Neural cell (in vitro differentiated cells): ENCODE results near the gene UGT1A6. TPM values are rescaled to one million over a fixed set of nuclear protein-coding genes. Genes with fewer than 3 reads are reported as not detected.

Experiments
- H2AFZ ChIP-seq: fragments of 200-600, 300-800 bp; sonication (generic), shearing (Covaris generic); 2 replicates; pipeline ENCODE4 v1.6.0; 2014; ENCODE audit warnings: low read depth, mild to moderate bottlenecking, antibody characterized with exemption, low read length, moderate library complexity
- H3F3A ChIP-seq: fragments of 200-600 bp; shearing (Covaris generic); 2 replicates; pipeline ENCODE4 v1.6.1; 2016; ENCODE audit warnings: mild to moderate bottlenecking, moderate library complexity, mixed read lengths, antibody characterized with exemption, low read length; ENCODE audit not compliant: insufficient read depth, poor library complexity, severe bottlenecking
- H3K27ac ChIP-seq: fragments of 200-600, 300-800 bp; sonication (generic), shearing (Covaris generic); 2 replicates; pipeline ENCODE4 v1.5.1; 2014; ENCODE audit warnings: mild to moderate bottlenecking, low read length, moderate library complexity
- H3K27me3 ChIP-seq: fragments of 300-800, 200-600 bp; sonication (generic), shearing (Covaris generic); 2 replicates; pipeline ENCODE4 v1.6.0; 2014; ENCODE audit warnings: mild to moderate bottlenecking, low read depth, low read length, moderate library complexity; ENCODE audit not compliant: insufficient read depth
- H3K36me3 ChIP-seq: fragments of 300-800, 200-600 bp; sonication (generic), shearing (Covaris generic); 2 replicates; pipeline ENCODE4 v1.5.1; 2014; ENCODE audit warnings: mild to moderate bottlenecking, antibody characterized with exemption, low read length, moderate library complexity; ENCODE audit not compliant: insufficient read depth
- H3K4me2 ChIP-seq: fragments of 300-800, 200-600 bp; sonication (generic), shearing (Covaris generic); 2 replicates; pipeline ENCODE4 v1.6.0; 2014; ENCODE audit warnings: mild to moderate bottlenecking, low read length
- H3K4me3 ChIP-seq: fragments of 300-800, 200-600 bp; sonication (generic), shearing (Covaris generic); 2 replicates; pipeline ENCODE4 v1.5.1; 2014; ENCODE audit warnings: mild to moderate bottlenecking, low read length, moderate library complexity
- H3K79me2 ChIP-seq: fragments of 200-600 bp; shearing (Covaris generic); replicated peaks from 2 replicates; pipeline ENCODE4 v1.6.0; 2014; ENCODE audit warnings: mild to moderate bottlenecking, low read length, moderate library complexity; ENCODE audit not compliant: insufficient read depth
- H3K9ac ChIP-seq: fragments of 300-800, 200-600 bp; sonication (generic), shearing (Covaris generic); 2 replicates; pipeline ENCODE4 v1.6.1; 2016; ENCODE audit warnings: mild to moderate bottlenecking, low read length, mixed read lengths
- H3K9me2 ChIP-seq: fragments of 200-600 bp; shearing (Covaris generic); 2 replicates; pipeline ENCODE4 v1.6.1; 2016; ENCODE audit warnings: mild to moderate bottlenecking, low read length, mixed read lengths; ENCODE audit not compliant: insufficient read depth
- H3K9me3 ChIP-seq: fragments of 200-600, 300-800 bp; sonication (generic), shearing (Covaris generic); 2 replicates; pipeline ENCODE4 v1.6.1; 2016; ENCODE audit warnings: mild to moderate bottlenecking, mixed run types, low read length, moderate library complexity, mixed read lengths
- H4K20me1 ChIP-seq: fragments of 200-600 bp; shearing (Covaris generic); 2 replicates; pipeline ENCODE4 v1.6.1; 2016; ENCODE audit warnings: mild to moderate bottlenecking, mixed run types; ENCODE audit not compliant: insufficient read depth
- EP300 ChIP-seq: fragments of 450-650 bp; conservative IDR thresholded peaks from 2 replicates; pipeline ENCODE4 v1.6.1; 2014; ENCODE audit warnings: antibody characterized with exemption, mild to moderate bottlenecking, moderate library complexity; ENCODE audit not compliant: poor library complexity, severe bottlenecking
- EZH2 ChIP-seq: fragments of 200-600, 300-800 bp; shearing (Covaris generic), sonication (generic); IDR thresholded peaks from 2 replicates; pipeline ENCODE4 v1.6.1; 2014; ENCODE audit warnings: antibody characterized with exemption, low read length, borderline replicate concordance, mild to moderate bottlenecking; ENCODE audit not compliant: insufficient read depth, poor library complexity, severe bottlenecking
- MXI1 ChIP-seq: fragments of 450-650 bp; conservative IDR thresholded peaks from 2 replicates; pipeline ENCODE4 v1.6.1; 2014; ENCODE audit warnings: antibody characterized with exemption, mild to moderate bottlenecking; ENCODE audit not compliant: poor library complexity, severe bottlenecking
- POLR2AphosphoS5 ChIP-seq: IDR thresholded peaks from 2 replicates; pipeline ENCODE4 v1.6.1; 2012
- RAD21 ChIP-seq: fragments of 450-650 bp; conservative IDR thresholded peaks from 2 replicates; pipeline ENCODE4 v1.6.1; 2014; ENCODE audit warnings: antibody characterized with exemption, mild to moderate bottlenecking, moderate library complexity
- SMC3 ChIP-seq: fragments of 450-650 bp; conservative IDR thresholded peaks from 2 replicates; pipeline ENCODE4 v1.6.1; 2014; ENCODE audit warnings: antibody characterized with exemption, mild to moderate bottlenecking, moderate library complexity; ENCODE audit not compliant: poor library complexity
- TAF1 ChIP-seq: IDR thresholded peaks from 2 replicates; pipeline ENCODE4 v1.6.1; 2012; ENCODE audit warnings: low read depth
- polyA plus RNA-seq: library from polyadenylated mRNA; depleted of rRNA; stranded (reverse); fragments of >200 nt; gene quantifications from 2 replicates; pipeline ENCODE4 v1.2.3, GENCODE V29; 2014
- TF ChIP-seq, protein P1 (sequence below): IDR thresholded peaks from 2 replicates; pipeline ENCODE4 v1.6.1; 2012; ENCODE audit warnings: borderline replicate concordance
- TF ChIP-seq, protein P2 (sequence below): fragments of 450-650 bp; IDR thresholded peaks from 2 replicates; pipeline ENCODE4 v1.5.1; 2014; ENCODE audit warnings: antibody characterized with exemption, mild to moderate bottlenecking, moderate library complexity; ENCODE audit not compliant: poor library complexity, severe bottlenecking

Gene UGT1A6
- polyA plus RNA-seq, 1 donor from 2014 or later: not detected

- no peak overlapping the region for H3K9ac ChIP-seq
- H3K4me2 ChIP-seq: no peak overlapping the region
- TF ChIP-seq, protein P1, sequence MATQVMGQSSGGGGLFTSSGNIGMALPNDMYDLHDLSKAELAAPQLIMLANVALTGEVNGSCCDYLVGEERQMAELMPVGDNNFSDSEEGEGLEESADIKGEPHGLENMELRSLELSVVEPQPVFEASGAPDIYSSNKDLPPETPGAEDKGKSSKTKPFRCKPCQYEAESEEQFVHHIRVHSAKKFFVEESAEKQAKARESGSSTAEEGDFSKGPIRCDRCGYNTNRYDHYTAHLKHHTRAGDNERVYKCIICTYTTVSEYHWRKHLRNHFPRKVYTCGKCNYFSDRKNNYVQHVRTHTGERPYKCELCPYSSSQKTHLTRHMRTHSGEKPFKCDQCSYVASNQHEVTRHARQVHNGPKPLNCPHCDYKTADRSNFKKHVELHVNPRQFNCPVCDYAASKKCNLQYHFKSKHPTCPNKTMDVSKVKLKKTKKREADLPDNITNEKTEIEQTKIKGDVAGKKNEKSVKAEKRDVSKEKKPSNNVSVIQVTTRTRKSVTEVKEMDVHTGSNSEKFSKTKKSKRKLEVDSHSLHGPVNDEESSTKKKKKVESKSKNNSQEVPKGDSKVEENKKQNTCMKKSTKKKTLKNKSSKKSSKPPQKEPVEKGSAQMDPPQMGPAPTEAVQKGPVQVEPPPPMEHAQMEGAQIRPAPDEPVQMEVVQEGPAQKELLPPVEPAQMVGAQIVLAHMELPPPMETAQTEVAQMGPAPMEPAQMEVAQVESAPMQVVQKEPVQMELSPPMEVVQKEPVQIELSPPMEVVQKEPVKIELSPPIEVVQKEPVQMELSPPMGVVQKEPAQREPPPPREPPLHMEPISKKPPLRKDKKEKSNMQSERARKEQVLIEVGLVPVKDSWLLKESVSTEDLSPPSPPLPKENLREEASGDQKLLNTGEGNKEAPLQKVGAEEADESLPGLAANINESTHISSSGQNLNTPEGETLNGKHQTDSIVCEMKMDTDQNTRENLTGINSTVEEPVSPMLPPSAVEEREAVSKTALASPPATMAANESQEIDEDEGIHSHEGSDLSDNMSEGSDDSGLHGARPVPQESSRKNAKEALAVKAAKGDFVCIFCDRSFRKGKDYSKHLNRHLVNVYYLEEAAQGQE: no peak
- TF ChIP-seq RAD21: no peak
- TF ChIP-seq EP300: no peak
- TF ChIP-seq MXI1: no peak
- TF ChIP-seq POLR2AphosphoS5: no peak
- TF ChIP-seq SMC3: no peak
- TF ChIP-seq EZH2: no peak
- TF ChIP-seq, protein P2, sequence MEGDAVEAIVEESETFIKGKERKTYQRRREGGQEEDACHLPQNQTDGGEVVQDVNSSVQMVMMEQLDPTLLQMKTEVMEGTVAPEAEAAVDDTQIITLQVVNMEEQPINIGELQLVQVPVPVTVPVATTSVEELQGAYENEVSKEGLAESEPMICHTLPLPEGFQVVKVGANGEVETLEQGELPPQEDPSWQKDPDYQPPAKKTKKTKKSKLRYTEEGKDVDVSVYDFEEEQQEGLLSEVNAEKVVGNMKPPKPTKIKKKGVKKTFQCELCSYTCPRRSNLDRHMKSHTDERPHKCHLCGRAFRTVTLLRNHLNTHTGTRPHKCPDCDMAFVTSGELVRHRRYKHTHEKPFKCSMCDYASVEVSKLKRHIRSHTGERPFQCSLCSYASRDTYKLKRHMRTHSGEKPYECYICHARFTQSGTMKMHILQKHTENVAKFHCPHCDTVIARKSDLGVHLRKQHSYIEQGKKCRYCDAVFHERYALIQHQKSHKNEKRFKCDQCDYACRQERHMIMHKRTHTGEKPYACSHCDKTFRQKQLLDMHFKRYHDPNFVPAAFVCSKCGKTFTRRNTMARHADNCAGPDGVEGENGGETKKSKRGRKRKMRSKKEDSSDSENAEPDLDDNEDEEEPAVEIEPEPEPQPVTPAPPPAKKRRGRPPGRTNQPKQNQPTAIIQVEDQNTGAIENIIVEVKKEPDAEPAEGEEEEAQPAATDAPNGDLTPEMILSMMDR: no peak
- TF ChIP-seq TAF1: no peak
- H2AFZ ChIP-seq: no peak overlapping the region
- H3K27ac ChIP-seq: no peak overlapping the region
- no peaks in the 10 kb centered on the region for H4K20me1 ChIP-seq
- H3K9me3 ChIP-seq: no peaks in the 10 kb centered on the region
- H3K79me2 ChIP-seq: no peaks in the 10 kb centered on the region
- H3K36me3 ChIP-seq: no peaks in the 10 kb centered on the region
- no peak overlapping the region for H3K4me3 ChIP-seq
- no peaks in the 10 kb centered on the region for H3K9me2 ChIP-seq
- no peaks in the 10 kb centered on the region for H3K27me3 ChIP-seq
- no peaks in the 10 kb centered on the region for H3F3A ChIP-seq
Observed at GRCh38 chr2:233674995-233675394, 17.7 kb upstream of the UGT1A6 start.

- Histone ChIP-seq H3K4me3 (no peak overlapping the region), H3K9me2 (no peaks in the 10 kb centered on the region), H3K79me2 (no peaks in the 10 kb centered on the region), H3K36me3 (no peaks in the 10 kb centered on the region), H3K9me3 (no peaks in the 10 kb centered on the region), H3K27ac (no peak overlapping the region), H3K27me3 (no peaks in the 10 kb centered on the region), H3K9ac (no peak overlapping the region), H2AFZ (no peak overlapping the region), H4K20me1 (no peaks in the 10 kb centered on the region), H3F3A (no peaks in the 10 kb centered on the region), H3K4me2 (no peak overlapping the region)
- TF ChIP-seq EP300: no peak
- TF ChIP-seq, protein P1: no peak
- TF ChIP-seq, protein P2: no peak
- no peak for TF ChIP-seq EZH2
Observed at GRCh38 chr2:233676046-233676445, 16.6 kb upstream of the UGT1A6 start.
